Measurements from ENCODE around the gene POMGNT2.

The POMGNT2 gene

DNA sequence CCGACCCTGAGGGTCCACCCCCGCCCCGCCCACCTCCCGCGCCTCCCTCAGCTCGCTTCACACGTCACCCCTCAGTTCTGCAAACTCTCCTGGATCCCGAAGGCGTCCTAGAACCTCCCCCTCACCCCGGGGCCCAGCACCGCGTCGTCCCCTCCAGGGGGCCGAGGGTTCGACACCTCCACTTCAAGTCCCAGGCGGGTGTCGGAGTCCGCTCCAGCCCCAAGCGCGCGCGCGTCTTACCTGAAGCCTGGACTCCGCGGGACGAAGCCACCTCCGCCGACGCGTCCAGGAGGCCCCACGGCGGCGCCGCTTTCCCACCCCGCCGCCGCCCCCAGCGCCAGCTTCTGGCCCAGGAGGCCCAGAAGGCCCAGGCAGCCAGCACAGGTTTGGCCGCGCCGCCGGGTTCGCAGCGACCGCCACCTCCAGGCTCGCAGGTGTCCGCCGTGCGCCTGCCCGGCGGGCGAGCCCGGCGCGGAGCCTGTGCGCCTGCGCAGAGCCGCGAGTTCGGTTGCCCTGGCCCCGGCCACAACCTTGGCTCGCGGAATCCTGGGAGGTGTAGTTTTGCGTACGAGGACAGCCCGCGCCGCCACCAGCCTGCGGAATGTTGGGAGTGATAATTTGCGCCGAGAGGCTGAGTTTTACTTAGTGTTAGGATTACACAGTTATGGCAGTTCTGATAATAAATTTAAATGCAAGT, at the start of gene POMGNT2:
Gene POMGNT2 (minus strand): TSS at position 484 of the 697 bp plus-strand sequence. CDS start 24,648 bp downstream, outside the sequence.
- peak; percentile 90 for DNase-seq

- DNase-seq = no peak
These were observed 49.1 kb upstream of the POMGNT2 start for GRCh38 chr3:43154980-43155379.

- DNase-seq = no peak
These were observed 47.6 kb upstream of the POMGNT2 start for GRCh38 chr3:43153216-43154083.

DNA sequence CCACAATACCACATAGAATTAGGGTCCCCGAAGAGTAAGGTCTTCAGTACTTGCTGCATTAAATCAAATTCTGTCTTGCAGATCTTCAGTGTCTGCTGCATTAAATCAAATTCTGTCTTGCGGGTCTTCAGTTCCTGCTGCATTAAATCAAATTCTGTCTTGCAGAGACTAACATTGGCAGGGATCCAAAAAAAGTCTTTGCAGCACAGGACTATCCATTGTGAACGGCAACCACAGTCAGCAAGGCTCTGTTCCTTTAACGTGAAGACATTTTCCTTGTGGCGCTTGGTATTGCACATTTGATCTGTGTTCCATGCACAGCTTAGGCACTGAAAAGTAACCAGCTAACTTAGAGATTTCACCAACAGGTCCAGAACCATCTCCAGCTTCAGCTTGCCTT, 46.8 kb upstream of the POMGNT2 start:
- no peak for DNase-seq

- DNase-seq = no peak
These were observed 42.2 kb upstream of the POMGNT2 start for GRCh38 chr3:43148033-43148432.

DNA sequence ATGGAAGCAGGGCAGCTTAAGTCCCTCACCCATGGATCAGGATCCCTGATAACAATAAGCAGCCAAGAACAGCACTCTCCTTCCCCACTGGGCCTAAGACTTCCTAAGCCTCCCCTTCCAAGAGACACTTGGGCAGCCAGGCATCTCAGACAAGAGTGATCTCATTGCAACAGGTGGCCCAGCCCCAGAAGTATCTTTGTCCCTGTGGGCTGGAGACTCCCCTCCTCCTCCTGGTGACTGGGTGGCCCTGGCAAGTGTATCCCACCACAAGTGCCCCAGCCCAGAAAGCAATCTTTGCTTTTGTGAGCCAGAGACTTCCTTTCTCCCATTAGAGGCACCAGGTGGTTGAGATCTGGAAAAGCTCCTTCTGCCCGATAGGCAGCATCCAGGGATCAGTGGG, 40.7 kb upstream of the POMGNT2 start:
- no peak for DNase-seq

GRCh38 chr3:43144761-43145490, 39.0 kb upstream of the POMGNT2 start:
- no peak for DNase-seq

DNA sequence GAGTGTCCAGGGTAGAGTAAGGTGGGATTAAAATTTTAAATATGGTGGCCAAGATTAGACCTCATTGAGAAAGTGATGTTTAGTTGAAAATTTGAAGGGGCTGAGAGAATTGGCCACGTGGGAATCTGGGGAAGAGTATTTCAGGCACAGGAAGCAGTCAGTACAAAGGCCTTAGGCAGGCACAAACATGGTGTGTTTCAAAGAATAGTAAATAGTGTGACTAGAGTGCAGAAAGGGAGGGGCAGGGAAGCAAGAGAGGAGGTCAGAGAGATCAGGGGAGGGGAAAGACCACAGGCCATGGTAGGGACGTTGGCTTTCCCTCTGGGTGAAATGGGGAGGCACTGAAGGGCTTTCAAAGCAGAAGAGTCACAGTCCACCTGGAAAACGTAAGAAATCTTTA, 36.6 kb upstream of the POMGNT2 start:
- no peak for DNase-seq

GRCh38 chr3:43138488-43139231, 32.8 kb upstream of the POMGNT2 start:
- DNase-seq = no peak

GRCh38 chr3:43132870-43133636, 27.2 kb upstream of the POMGNT2 start:
- no peak for DNase-seq

- no peak for DNase-seq
These were observed 26.3 kb upstream of the POMGNT2 start for GRCh38 chr3:43132193-43132592.

- DNase-seq = no peak
These were observed 22.6 kb upstream of the POMGNT2 start for GRCh38 chr3:43128464-43128863.

GRCh38 chr3:43126536-43126935, 20.7 kb upstream of the POMGNT2 start:
- DNase-seq = no peak

- no peak for DNase-seq
These were observed 18.0 kb upstream of the POMGNT2 start for GRCh38 chr3:43123895-43124294.

DNA sequence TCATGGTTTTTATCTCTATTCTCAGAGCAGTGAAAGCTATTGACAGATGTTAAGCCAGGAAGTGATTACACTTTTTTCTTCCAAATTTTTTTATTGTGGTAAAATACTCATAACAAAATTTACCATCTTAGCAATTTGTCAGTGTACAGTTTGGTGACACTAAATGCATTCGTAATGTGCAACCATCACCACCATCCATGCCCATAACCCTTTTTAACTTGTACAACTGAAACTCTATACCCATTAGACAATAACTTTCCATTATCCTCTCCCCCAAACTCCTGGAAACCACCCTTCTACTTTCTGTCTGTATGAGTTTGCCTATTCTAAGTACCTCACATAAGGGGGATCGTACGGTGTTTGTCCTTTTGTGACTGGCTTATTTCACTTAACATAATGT, 15.1 kb upstream of the POMGNT2 start:
- DNase-seq = no peak

GRCh38 chr3:43117257-43117656, 11.4 kb upstream of the POMGNT2 start:
- DNase-seq = no peak

DNA sequence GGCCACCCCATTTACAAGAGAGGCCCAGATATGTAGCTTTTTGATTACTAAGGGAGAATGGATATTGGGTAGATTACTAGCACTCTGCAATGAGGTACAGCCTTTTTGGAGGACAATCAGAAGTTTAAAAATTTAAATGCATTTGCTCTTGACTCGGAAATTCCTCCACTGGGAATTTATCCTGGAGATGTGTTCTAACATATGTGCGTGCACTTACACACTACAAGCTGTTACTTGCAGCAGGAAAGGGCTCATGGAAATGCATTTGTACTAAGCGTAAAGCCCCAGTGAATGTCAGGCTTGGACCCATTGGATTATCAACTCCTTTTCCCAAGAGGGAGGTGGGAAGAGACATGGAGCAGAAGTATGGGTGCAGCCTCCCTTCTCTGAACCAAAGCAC, 7.8 kb upstream of the POMGNT2 start:
- no peak for DNase-seq

DNA sequence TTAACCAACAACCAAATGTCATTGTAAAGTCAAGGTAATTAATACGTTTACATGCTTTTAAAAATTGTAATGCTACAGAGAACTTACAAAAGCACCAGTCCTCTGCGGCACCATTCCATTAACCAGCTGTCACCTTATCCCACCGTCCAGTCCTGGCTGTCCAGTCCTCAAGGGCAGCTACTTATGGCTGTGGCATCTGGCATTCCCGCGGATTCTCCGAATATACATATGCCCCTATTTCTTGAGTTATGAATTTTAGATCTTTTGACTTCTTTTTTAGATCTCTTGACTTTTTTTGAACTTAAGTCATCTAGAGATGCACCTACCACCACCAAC, 382 bp upstream of the POMGNT2 start:
- no peak for DNase-seq

GRCh38 chr3:43104660-43105595, 951 bp downstream of the POMGNT2 start:
- DNase-seq = peak; percentile 43

DNA sequence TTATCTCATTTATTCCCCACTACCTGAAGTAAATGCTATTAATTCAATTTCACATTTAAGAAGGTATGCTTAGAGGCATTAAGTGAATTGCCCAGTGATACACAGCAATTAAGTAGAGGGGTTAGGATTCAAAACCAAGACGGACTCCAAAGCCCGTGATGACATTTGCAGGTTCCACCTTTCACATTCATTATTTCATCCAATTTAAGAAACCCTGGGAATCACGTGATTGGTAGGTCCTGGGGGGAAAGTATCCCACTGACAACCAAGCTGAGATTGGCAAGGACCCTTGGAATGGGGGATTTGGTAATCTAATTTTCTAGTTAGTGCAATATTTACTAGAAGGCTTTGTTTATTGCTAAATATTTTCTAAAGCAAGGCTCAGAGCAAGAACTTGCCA, 1.8 kb downstream of the POMGNT2 start:
- DNase-seq = no peak
